GM12874 (cell line): ENCODE results near the gene GDF3.

Experiments used
- CTCF ChIP-seq: IDR thresholded peaks from 2 replicates; pipeline ENCODE4 v1.5.1; 2011; ENCODE audit warnings: low read depth, mild to moderate bottlenecking, control low read depth, low read length, moderate library complexity; ENCODE audit not compliant: insufficient read depth

The GDF3 gene

GRCh38 chr12:7712841-7713442, 17.4 kb upstream of the GDF3 start:
- no peak for TF ChIP-seq CTCF

- no peak for TF ChIP-seq CTCF
Observed at GRCh38 chr12:7711133-7711532, 15.6 kb upstream of the GDF3 start, which contains the start of gene DPPA3. TSS of gene DPPA3 (plus strand) at chr12:7711433. CDS start at chr12:7711571, 138 bp downstream.

GRCh38 chr12:7709969-7710675, 14.5 kb upstream of the GDF3 start:
- no peak for TF ChIP-seq CTCF

- no peak for TF ChIP-seq CTCF
Observed at GRCh38 chr12:7705846-7706245, 10.3 kb upstream of the GDF3 start.

- no peak for TF ChIP-seq CTCF
Observed at GRCh38 chr12:7695237-7695560, 376 bp downstream of the GDF3 start.

GRCh38 chr12:7694556-7695236, 879 bp downstream of the GDF3 start:
- no peak for TF ChIP-seq CTCF

- no peak for TF ChIP-seq CTCF
Observed at GRCh38 chr12:7693793-7694192, 1.8 kb downstream of the GDF3 start.
